ENCODE data around the gene SLC20A1. TPM values are rescaled to one million over a fixed set of nuclear protein-coding genes. Genes with fewer than 3 reads are reported as not detected.
"Not testable (repeated sequence)": the region's sequence is repeated elsewhere in the genome, so short reads cannot be mapped to it uniquely, and the experiment has no call there.

SLC20A1 gene
- total RNA-seq, 1 donor from 2014 or later = 101 TPM

- Histone ChIP-seq H3K4me3 (ENCODE audit: low read depth, low read length) (no peak overlapping the region), H3K27me3 (ENCODE audit: control insufficient read depth, insufficient read depth, low read length) (no peaks in the 10 kb centered on the region), H3K36me3 (ENCODE audit: control insufficient read depth, insufficient read depth, low read length) (no peaks in the 10 kb centered on the region)
- DNase-seq (ENCODE audit: low read depth) = no peak
- TF ChIP-seq, protein P1, sequence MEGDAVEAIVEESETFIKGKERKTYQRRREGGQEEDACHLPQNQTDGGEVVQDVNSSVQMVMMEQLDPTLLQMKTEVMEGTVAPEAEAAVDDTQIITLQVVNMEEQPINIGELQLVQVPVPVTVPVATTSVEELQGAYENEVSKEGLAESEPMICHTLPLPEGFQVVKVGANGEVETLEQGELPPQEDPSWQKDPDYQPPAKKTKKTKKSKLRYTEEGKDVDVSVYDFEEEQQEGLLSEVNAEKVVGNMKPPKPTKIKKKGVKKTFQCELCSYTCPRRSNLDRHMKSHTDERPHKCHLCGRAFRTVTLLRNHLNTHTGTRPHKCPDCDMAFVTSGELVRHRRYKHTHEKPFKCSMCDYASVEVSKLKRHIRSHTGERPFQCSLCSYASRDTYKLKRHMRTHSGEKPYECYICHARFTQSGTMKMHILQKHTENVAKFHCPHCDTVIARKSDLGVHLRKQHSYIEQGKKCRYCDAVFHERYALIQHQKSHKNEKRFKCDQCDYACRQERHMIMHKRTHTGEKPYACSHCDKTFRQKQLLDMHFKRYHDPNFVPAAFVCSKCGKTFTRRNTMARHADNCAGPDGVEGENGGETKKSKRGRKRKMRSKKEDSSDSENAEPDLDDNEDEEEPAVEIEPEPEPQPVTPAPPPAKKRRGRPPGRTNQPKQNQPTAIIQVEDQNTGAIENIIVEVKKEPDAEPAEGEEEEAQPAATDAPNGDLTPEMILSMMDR (IDR thresholded peaks at IDR 0.05; ENCODE audit: insufficient read depth, low read length, poor library complexity, severe bottlenecking) = no peak
Measured at GRCh38 chr2:112603731-112604130, 42.0 kb upstream of the SLC20A1 start.

DNA sequence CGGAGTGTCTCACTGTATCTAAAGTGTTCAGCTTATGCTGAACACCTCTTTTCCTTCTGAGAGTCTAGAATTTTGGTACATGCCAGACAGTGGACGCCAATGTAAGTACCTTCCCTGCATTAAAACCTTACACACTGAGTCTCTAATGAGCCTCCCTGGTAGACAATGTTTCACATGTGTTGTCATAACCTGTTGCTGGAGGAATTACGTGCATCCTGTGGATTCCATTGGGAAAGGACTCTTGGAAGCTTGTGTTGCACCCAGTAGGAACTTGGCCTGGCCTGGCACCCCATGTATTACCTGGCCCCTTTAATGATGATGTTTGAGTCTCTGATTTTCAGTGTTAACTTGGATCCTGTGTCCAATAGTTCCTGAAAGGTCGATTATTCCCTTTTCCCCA is 40.8 kb upstream of the SLC20A1 start:
- TF ChIP-seq, protein P1 (IDR thresholded peaks at IDR 0.05; ENCODE audit: insufficient read depth, low read length, poor library complexity, severe bottlenecking) = no peak
- H3K36me3 ChIP-seq (ENCODE audit: control insufficient read depth, insufficient read depth, low read length) = no peaks in the 10 kb centered on the region
- H3K4me3 ChIP-seq (ENCODE audit: low read depth, low read length) = no peak overlapping the region
- H3K27me3 ChIP-seq (ENCODE audit: control insufficient read depth, insufficient read depth, low read length) = no peaks in the 10 kb centered on the region
- DNase-seq (ENCODE audit: low read depth) = no peak

GRCh38 chr2:112605926-112606325 is 39.8 kb upstream of the SLC20A1 start:
- TF ChIP-seq, protein P1 (IDR thresholded peaks at IDR 0.05; ENCODE audit: insufficient read depth, low read length, poor library complexity, severe bottlenecking) = no peak
- no peak for DNase-seq (ENCODE audit: low read depth)
- Histone ChIP-seq H3K27me3 (ENCODE audit: control insufficient read depth, insufficient read depth, low read length) (no peaks in the 10 kb centered on the region), H3K36me3 (ENCODE audit: control insufficient read depth, insufficient read depth, low read length) (no peaks in the 10 kb centered on the region), H3K4me3 (ENCODE audit: low read depth, low read length) (no peak overlapping the region)

- Histone ChIP-seq H3K27me3 (ENCODE audit: control insufficient read depth, insufficient read depth, low read length) (no peaks in the 10 kb centered on the region), H3K36me3 (ENCODE audit: control insufficient read depth, insufficient read depth, low read length) (no peaks in the 10 kb centered on the region), H3K4me3 (ENCODE audit: low read depth, low read length) (no peak overlapping the region)
- no peak for DNase-seq (ENCODE audit: low read depth)
- TF ChIP-seq, protein P1 (IDR thresholded peaks at IDR 0.05; ENCODE audit: insufficient read depth, low read length, poor library complexity, severe bottlenecking) = no peak
Measured at GRCh38 chr2:112606547-112606946, 39.2 kb upstream of the SLC20A1 start.

GRCh38 chr2:112607680-112608438 is 37.9 kb upstream of the SLC20A1 start:
- no peak overlapping the region for H3K4me3 ChIP-seq (ENCODE audit: low read depth, low read length)
- DNase-seq (ENCODE audit: low read depth) = no peak
- no peaks in the 10 kb centered on the region for H3K27me3 ChIP-seq (ENCODE audit: control insufficient read depth, insufficient read depth, low read length)
- no peaks in the 10 kb centered on the region for H3K36me3 ChIP-seq (ENCODE audit: control insufficient read depth, insufficient read depth, low read length)
- TF ChIP-seq, protein P1 (IDR thresholded peaks at IDR 0.05; ENCODE audit: insufficient read depth, low read length, poor library complexity, severe bottlenecking) = no peak

DNA sequence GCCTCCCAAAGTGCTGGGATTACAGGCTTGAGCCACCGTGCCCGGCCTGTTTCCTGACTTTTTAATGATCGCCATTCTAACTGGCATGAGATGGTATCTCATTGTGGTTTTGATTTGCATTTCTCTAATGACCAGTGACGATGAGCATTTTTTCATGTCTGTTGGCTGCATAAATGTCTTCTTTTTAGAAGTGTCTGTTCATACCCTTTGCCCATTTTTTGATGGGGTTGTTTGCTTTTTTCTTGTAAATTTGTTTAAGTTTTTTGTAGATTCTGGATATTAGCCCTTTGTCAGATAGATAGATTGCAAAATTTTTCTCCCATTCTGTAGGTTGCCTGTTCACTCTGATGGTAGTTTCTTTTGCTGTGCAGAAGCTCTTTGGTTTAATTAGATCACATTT is 36.4 kb upstream of the SLC20A1 start:
- not testable (repeated sequence) for DNase-seq (ENCODE audit: low read depth); H3K4me3 ChIP-seq (ENCODE audit: low read depth, low read length); H3K27me3 ChIP-seq (ENCODE audit: control insufficient read depth, insufficient read depth, low read length); H3K36me3 ChIP-seq (ENCODE audit: control insufficient read depth, insufficient read depth, low read length)

- not testable (repeated sequence) for H3K4me3 ChIP-seq (ENCODE audit: low read depth, low read length); H3K36me3 ChIP-seq (ENCODE audit: control insufficient read depth, insufficient read depth, low read length); H3K27me3 ChIP-seq (ENCODE audit: control insufficient read depth, insufficient read depth, low read length); DNase-seq (ENCODE audit: low read depth)
Measured at GRCh38 chr2:112612283-112612682, 33.5 kb upstream of the SLC20A1 start.

All from kidney epithelial cell (primary cell).